ENCODE measurements around the gene CHRM1.
"Not testable (repeated sequence)": the region's sequence is repeated elsewhere in the genome, so short reads cannot be mapped to it uniquely, and the experiment has no call there.

Gene CHRM1, protein sequence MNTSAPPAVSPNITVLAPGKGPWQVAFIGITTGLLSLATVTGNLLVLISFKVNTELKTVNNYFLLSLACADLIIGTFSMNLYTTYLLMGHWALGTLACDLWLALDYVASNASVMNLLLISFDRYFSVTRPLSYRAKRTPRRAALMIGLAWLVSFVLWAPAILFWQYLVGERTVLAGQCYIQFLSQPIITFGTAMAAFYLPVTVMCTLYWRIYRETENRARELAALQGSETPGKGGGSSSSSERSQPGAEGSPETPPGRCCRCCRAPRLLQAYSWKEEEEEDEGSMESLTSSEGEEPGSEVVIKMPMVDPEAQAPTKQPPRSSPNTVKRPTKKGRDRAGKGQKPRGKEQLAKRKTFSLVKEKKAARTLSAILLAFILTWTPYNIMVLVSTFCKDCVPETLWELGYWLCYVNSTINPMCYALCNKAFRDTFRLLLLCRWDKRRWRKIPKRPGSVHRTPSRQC

GRCh38 chr11:62921201-62921572 lies at the start of gene CHRM1:
TSS of gene CHRM1 (minus strand) at chr11:62921363. CDS start at chr11:62911100, 10,263 bp downstream.
- DNase-seq (ENCODE audit: low spot score): no peak

- no peak for DNase-seq (ENCODE audit: low spot score)
Measured at GRCh38 chr11:62965574-62965973, 44.4 kb upstream of the CHRM1 start.

DNA sequence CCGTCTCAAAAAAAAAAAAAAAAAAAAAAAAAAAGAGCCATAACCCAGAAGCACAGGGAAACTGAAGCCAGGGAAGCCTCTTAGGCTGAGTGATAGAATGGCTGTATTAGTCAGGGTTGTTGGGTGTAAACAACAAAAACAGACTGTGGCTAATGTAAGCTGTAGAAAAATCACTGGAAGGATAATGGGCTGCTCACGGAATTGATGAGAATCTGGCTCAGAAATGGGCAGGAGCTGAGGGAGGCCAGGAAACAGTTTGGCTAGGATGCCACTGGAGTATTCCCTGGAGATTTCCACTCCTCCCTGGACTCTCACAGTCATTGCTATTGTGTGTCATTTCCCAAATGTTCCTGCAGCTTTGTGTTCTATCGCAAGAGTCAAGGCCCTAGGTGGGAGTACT lies 41.2 kb upstream of the CHRM1 start:
- no peak for DNase-seq (ENCODE audit: low spot score)

- DNase-seq (ENCODE audit: low spot score): no peak
Measured at GRCh38 chr11:62961017-62961570, 39.9 kb upstream of the CHRM1 start.

- DNase-seq (ENCODE audit: low spot score): no peak
Measured at GRCh38 chr11:62959422-62959980, 38.3 kb upstream of the CHRM1 start.

GRCh38 chr11:62958547-62959421 lies 37.6 kb upstream of the CHRM1 start:
- DNase-seq (ENCODE audit: low spot score): no peak

- DNase-seq (ENCODE audit: low spot score): no peak
Measured at GRCh38 chr11:62957147-62957546, 36.0 kb upstream of the CHRM1 start.

GRCh38 chr11:62954478-62954877 lies 33.3 kb upstream of the CHRM1 start:
- no peak for DNase-seq (ENCODE audit: low spot score)

GRCh38 chr11:62953811-62954210 lies 32.6 kb upstream of the CHRM1 start:
- no peak for DNase-seq (ENCODE audit: low spot score)

GRCh38 chr11:62948765-62949320 lies 27.7 kb upstream of the CHRM1 start:
- no peak for DNase-seq (ENCODE audit: low spot score)

DNA sequence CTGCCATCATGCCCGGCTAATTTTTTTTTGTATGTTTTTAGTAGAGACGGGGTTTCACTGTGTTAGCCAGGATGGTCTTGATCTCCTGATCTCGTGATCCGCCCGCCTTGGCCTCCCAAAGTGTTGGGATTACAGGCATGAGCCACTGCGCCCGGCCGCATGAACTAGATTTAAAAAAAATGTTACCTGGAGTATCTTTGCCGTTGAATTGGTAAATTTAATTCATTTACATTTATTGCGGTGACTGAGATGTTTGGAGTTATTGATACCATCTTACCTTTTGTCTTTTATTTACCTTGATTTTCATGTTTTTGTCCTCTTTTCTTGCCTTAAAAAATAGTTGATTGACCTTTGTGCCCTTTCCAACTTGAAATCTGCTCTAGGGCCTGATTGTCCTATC lies 24.4 kb upstream of the CHRM1 start:
- not testable (repeated sequence) for DNase-seq (ENCODE audit: low spot score)

DNA sequence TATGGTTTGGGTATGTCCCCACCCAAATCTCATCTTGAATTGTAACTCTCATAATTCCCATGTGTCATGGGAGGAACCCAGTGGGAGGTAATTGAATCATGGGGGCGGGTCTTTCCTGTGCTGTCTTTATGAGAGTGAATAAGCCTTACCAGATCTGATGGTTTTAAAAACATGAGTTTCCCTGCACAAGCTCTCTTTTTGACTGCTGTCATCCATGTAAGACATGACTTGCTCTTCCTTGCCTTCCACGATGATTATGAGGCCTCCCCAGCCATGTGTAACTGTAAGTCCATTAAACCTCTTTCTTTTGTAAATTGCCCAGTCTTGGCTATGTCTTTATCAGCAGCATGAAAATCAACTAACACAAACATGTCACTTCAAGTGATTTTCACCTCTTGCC lies 16.4 kb upstream of the CHRM1 start:
- DNase-seq (ENCODE audit: low spot score): not testable (repeated sequence)

DNA sequence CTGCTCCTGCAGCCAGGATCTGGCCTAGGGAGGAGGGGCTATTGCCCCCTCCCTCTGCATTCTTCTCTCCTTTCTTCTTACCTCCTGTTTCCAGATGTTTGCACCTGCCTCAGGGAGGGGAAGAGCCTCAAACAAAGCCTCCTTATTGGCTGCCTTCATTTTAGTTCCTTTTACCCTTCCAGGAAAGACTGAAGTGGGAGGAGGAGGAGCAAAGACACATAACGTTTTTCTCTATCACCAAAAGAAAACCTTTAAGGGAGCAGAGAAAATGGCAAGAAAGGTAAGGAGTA lies 13.3 kb upstream of the CHRM1 start:
- DNase-seq (ENCODE audit: low spot score): no peak

GRCh38 chr11:62933750-62934495 lies 12.8 kb upstream of the CHRM1 start:
- no peak for DNase-seq (ENCODE audit: low spot score)

- DNase-seq (ENCODE audit: low spot score): no peak
Measured at GRCh38 chr11:62933285-62933684, 12.1 kb upstream of the CHRM1 start.

GRCh38 chr11:62931499-62932278 lies 10.5 kb upstream of the CHRM1 start:
- no peak for DNase-seq (ENCODE audit: low spot score)

DNA sequence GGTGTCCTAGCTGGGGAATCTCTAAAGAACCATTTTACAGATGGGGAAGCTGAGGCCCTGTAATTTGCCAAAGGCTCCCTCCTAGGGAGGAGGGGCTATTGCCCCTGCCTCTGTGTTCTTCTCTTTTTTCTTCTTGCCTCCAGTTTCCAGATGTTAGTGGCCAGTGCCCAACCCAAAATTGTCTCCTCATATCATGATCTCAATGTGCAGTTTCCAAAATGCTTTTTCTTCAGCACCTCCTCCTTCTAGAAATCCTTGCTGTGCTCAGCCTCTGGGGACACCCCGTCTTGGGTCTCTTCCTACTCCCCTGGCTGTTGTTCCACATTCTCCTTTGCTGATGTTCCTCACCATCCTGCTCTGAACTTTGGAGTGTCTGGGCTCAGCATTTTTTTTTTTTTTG lies 9.5 kb upstream of the CHRM1 start:
- DNase-seq (ENCODE audit: low spot score): no peak

- no peak for DNase-seq (ENCODE audit: low spot score)
Measured at GRCh38 chr11:62930157-62930556, 9.0 kb upstream of the CHRM1 start.

DNA sequence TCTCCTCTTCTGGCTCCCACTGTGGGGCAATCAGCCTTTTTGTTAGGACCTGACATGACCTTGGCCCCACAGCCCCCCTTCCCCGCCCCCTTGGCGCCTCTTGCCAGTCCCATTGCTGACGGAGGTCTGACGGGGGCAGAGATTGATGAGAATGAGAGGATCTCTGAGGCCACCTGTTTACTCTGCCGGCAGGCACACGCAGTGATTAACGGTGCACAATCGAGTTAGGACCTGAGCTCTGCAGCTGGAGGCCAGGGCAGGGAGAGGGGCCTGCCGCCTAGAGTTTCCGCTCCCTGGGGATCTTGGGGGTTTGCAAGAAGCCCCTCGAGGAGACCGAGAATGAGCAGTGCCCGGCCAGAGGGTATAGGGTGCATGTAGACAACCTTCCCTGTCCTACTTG lies 6.8 kb upstream of the CHRM1 start:
- no peak for DNase-seq (ENCODE audit: low spot score)

- no peak for DNase-seq (ENCODE audit: low spot score)
Measured at GRCh38 chr11:62926680-62927455, 5.7 kb upstream of the CHRM1 start.
